Subcutaneous adipose tissue (tissue), 4 donors: ENCODE measurements around the gene ZNF408. TPM values are rescaled to one million over a fixed set of nuclear protein-coding genes. Genes with fewer than 3 reads are reported as not detected.

Experiments
- total RNA-seq, 4 donors: library from RNA; depleted of rRNA; stranded (reverse); fragments of >200 nt; gene quantifications; one replicate each; pipeline ENCODE4 v1.1.0, GENCODE V29; 2016
- TF ChIP-seq, protein P1 (sequence below): fragments of 450-650 bp; IDR thresholded peaks from one replicate; pipeline ENCODE4 v1.5.1; 2016; ENCODE audit warnings: low read depth, mild to moderate bottlenecking, control low read depth, antibody characterized with exemption, moderate library complexity

Gene ZNF408
- total RNA-seq, 4 donors from 2014 or later, result 1.6 to 7.5 (median 5.5) TPM

DNA sequence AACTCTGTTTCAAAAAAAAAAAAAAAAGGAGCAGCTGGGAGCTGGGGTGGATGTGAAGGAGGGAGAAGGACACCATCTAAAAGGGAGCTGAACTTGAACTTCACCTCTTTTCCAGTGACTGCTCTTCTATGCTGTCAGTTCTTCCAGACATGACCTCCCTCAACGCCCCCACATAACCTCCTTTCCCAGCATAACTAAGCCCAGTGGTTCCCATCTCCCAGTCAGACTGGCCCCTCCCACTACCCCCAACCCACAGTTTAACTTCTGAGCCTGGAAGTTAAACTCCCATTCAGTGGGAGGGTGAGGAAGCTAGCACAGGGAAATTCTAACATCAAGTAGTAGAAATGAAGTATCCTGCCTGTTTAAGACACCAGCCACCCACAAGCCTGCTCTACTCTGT is 2.2 kb upstream of the ZNF408 start:
- TF ChIP-seq, protein P1, sequence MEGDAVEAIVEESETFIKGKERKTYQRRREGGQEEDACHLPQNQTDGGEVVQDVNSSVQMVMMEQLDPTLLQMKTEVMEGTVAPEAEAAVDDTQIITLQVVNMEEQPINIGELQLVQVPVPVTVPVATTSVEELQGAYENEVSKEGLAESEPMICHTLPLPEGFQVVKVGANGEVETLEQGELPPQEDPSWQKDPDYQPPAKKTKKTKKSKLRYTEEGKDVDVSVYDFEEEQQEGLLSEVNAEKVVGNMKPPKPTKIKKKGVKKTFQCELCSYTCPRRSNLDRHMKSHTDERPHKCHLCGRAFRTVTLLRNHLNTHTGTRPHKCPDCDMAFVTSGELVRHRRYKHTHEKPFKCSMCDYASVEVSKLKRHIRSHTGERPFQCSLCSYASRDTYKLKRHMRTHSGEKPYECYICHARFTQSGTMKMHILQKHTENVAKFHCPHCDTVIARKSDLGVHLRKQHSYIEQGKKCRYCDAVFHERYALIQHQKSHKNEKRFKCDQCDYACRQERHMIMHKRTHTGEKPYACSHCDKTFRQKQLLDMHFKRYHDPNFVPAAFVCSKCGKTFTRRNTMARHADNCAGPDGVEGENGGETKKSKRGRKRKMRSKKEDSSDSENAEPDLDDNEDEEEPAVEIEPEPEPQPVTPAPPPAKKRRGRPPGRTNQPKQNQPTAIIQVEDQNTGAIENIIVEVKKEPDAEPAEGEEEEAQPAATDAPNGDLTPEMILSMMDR, result no peak

DNA sequence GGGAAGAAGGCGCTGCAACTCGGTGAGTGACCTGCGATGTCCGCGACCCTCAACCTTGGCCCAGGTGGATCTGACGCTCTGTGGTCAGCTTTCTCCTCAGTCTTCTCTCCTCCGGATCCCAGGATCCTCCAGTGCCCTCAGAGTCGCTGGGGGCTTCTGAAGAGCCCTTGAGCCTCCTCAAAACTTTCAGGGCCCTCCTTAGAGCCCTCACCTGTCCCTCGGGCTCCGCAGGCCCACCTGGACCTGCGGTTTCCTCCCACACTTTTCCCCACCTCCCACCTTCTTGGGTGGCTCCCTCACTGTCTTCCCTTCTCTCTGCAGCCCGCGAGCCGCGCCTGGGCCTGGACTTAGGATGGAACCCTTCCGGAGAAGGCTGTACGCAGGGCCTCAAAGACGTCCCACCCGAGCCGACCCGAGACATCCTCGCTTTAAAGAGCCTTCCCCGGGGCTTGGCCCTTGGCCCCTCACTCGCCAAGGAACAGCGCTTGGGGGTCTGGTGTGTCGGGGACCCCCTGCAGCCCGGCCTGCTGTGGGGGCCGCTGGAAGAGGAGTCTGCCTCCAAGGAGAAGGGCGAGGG is 335 bp downstream of the ZNF408 start:
- TF ChIP-seq, protein P1, result no peak

DNA sequence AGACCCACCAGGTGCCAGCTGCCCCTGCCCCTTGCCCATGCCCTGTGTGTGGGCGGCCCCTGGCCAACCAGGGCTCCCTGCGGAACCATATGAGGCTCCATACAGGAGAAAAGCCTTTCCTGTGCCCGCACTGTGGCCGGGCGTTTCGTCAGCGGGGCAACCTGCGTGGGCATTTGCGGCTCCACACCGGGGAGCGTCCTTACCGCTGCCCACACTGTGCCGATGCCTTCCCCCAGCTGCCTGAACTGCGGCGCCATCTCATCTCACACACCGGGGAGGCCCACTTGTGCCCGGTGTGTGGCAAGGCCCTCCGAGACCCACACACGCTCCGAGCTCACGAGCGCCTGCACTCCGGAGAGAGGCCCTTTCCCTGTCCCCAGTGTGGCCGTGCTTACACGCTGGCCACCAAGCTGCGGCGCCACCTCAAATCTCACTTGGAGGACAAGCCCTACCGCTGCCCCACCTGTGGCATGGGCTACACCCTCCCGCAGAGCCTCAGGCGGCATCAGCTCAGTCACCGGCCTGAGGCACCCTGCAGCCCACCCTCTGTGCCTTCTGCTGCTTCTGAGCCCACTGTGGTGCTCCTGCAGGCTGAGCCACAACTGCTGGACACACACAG is 4.3 kb downstream of the ZNF408 start:
- TF ChIP-seq, protein P1, result no peak

DNA sequence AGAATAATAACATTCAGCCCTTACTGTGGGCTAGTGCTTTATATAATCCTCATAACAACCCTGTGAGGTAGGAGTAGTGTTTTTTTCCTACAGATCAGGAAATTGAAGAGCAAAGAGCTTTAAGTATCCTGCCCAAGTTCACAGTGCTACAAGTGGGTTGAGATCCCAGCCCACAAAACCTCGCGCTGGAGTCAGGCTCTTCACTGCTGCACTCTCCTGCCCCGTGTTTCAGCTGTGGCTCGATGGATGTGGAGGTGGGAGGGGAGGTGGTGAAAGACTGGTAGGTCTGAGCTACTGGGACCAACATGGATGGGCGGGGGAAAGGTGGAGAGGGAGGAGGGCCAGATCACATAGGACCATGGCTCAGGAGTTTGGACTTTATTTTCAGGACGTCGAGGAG is 6.1 kb downstream of the ZNF408 start:
- TF ChIP-seq, protein P1, result no peak

DNA sequence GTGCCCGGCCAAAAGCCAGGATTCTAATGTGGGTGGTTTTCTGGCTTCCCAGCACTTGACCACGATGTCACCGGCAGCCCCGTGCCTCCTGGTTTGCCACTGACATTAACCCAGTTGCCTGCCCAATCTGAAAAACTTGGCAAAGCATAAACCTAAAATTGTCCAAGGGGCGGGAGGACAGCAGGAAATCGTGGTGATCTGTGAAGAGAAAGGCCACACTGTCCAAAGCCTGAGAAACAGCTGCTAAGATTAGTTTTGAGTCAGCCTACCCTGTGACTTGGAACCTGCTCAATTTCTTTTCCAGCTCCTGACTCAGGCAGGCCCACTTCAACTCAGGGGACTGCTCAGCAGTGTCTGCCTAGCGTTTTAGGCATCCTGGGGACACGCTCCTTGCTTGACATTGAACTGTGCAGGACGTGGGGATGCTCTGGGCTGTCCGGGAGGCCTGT is 10.0 kb downstream of the ZNF408 start:
- TF ChIP-seq, protein P1, result no peak

DNA sequence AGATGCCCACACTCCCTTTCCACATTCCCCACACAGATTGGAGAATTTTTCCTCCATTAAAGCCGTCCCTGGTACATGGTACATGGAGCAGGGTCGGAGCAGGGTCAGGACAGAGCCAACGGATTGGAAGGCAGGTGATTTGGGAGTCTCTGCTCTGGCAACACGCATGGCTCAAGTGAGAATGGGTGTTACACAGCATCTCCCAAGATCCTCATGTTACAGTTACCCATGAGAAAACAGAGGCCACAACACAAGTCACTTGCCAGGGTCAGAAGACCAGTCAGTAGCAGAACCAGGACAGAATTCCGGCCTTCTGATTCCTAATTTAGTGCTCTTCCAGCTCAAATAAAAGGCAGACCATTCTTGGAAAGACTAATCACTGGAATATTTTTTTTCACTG is 10.5 kb downstream of the ZNF408 start:
- TF ChIP-seq, protein P1, result no peak

DNA sequence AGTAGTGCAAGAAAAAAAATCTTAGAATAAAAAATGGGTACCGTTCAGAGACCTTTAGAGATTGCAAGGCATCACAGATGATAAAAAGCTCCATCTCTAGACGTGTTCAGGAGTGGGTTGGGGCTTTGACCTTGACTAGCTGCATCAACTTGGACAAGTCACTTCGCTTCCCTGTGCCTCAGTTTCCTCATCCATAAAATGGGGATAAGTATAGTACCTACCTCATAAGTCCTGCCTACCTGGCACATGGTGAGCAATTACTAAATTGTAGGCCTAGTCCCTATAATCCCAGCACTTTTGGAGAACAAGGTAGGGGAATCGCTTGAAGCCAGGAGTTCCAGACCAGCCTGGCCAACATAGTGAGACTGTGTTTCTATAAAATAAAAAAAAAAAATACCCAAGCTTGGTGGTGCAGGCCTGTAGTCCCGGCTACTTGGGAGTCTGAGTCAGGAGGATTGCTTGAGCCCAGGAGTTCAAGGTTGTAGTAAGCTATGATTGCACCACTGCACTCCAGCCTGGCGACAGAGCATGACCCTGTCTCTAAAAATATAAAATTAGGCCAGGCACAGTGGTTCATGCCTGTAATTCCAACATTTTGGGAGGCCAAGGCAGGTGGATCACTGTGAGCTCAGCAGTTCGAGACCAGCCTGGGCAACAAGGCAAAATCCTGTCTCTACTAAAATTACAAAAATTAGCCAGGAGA is 12.2 kb downstream of the ZNF408 start:
- TF ChIP-seq, protein P1, result no peak
